ENCODE results near the gene GSS. TPM values are rescaled to one million over a fixed set of nuclear protein-coding genes. Genes with fewer than 3 reads are reported as not detected.

Gene GSS
- total RNA-seq, 2 experiments from 2014 or later, result 84.3 to 86.0 TPM

DNA sequence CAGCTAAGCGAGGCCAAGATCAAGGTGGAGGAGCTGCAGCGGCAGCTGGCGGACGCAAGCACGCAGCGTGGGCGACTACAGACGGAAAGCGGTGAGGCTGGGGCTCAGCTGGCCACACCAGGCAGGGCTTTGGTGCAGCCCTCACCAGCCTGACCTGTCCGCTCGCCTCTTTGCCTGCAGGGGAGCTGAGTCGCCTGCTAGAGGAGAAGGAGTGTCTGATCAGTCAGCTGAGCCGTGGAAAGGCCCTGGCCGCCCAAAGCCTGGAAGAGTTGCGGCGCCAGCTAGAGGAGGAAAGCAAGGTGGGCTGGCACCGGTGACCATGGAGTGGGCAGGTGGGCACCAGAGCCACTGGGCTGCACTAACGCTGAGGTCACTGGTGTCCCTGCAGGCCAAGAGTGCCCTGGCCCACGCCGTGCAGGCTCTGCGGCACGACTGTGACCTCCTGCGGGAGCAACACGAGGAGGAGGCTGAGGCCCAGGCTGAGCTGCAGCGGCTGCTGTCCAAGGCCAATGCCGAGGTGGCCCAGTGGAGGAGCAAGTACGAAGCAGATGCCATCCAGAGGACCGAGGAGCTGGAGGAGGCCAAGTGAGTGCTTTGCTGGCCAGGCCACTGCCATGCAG, 42.8 kb upstream of the GSS start:
- Mint-ChIP-seq H3K27me3 (ENCODE audit: low read depth) (no peaks in the 10 kb centered on the region), H3K4me1 (ENCODE audit: low read depth) (no peaks in the 10 kb centered on the region), H3K4me3 (no peak overlapping the region), H3K36me3 (ENCODE audit: low read depth) (peaks cover 13% of the 10 kb centered on the region), H3K27ac (no peak overlapping the region), H3K9me3 (no peaks in the 10 kb centered on the region)
- CTCF ChIA-PET, result interaction anchor here (1.0 kb wide), 1 partner anchor 124 kb away, joined by 3 read pairs; no protein-coding TSS in a partner anchor
- intact Hi-C loops (cut with micrococcal nuclease), result no loop called here
- DNase-seq, result no peak

DNA sequence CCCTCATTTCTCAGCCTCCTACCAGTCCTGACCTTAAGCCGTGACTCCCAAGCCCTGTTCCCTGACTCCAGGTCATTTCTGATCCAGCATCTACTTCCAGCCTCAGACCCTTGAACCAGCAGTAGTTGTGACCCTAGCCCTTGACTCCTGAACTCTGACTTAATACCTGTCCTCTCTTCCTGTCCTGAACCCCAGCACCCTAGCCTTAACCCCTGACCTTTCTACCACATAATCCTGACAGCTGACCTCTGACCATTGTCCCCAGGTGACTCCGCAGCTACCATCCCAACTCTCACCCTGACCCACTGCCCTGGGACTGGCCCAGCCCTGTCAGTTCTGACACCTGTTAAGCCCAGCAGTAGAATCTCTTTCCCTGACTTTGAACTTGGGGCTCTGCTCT, 42.2 kb upstream of the GSS start:
- no peaks in the 10 kb centered on the region for H3K9me3 Mint-ChIP-seq
- H3K4me3 Mint-ChIP-seq, result no peak overlapping the region
- H3K27ac Mint-ChIP-seq, result no peak overlapping the region
- CTCF ChIA-PET, result interaction anchor here (0.8 kb wide), 1 partner anchor 124 kb away, joined by 3 read pairs; no protein-coding TSS in a partner anchor
- H3K36me3 Mint-ChIP-seq (ENCODE audit: low read depth), result peaks cover 13% of the 10 kb centered on the region
- intact Hi-C loops (cut with micrococcal nuclease), result no loop called here
- H3K4me1 Mint-ChIP-seq (ENCODE audit: low read depth), result no peaks in the 10 kb centered on the region
- no peaks in the 10 kb centered on the region for H3K27me3 Mint-ChIP-seq (ENCODE audit: low read depth)
- no peak for DNase-seq

DNA sequence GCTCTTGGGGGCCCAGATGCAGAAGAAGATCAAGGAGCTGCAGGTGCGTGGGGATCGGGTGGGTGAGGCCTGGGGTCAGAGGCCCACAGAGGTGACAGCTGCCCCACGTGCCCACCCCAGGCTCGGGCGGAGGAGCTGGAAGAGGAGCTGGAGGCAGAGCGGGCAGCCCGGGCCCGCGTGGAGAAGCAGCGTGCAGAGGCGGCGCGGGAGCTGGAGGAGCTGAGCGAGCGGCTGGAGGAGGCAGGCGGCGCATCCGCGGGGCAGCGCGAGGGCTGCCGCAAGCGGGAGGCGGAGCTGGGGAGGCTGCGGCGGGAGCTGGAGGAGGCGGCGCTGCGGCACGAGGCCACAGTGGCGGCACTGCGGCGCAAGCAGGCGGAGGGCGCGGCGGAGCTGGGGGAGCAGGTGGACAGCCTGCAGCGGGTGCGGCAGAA, 41.5 kb upstream of the GSS start:
- H3K9me3 Mint-ChIP-seq, result no peaks in the 10 kb centered on the region

DNA sequence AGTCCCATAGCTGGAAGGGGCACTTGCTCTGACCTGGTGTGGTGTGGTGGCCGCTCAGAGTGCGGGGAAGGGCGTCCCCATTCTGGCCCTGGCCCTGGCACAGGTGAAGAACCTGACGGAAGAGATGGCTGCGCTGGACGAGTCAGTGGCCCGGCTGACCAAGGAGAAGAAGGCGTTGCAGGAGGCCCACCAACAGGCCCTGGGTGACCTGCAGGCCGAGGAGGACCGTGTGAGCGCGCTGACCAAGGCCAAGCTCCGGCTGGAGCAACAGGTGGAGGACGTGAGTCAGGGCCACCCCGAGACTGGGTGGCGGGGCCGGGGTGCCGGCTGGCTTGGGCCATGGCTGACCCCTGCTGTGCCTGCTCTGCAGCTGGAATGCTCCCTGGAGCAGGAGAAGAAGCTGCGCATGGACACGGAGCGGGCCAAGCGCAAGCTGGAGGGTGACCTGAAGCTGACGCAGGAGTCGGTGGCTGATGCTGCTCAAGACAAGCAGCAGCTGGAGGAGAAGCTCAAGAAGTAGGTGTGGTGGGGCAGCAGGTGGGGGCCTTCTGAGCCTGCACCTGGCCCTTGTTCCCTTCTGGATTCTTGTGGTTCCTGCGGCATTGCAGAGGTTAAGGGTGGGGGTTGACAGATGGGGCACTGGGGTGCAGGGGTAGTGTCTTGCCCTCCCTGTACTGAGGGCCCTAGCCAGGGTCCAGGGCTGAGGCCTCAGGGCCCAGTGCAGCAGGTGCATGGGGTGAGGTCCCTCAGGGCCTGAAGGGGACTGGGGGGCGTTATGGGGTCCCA, 40.8 kb upstream of the GSS start:
- CTCF ChIA-PET, result no interaction called here
- no peaks in the 10 kb centered on the region for H3K27me3 Mint-ChIP-seq (ENCODE audit: low read depth)
- H3K4me1 Mint-ChIP-seq (ENCODE audit: low read depth), result no peaks in the 10 kb centered on the region
- H3K36me3 Mint-ChIP-seq (ENCODE audit: low read depth), result peaks cover 13% of the 10 kb centered on the region
- no peaks in the 10 kb centered on the region for H3K9me3 Mint-ChIP-seq
- no peak for DNase-seq
- H3K27ac Mint-ChIP-seq, result no peak overlapping the region
- no peak overlapping the region for H3K4me3 Mint-ChIP-seq
- intact Hi-C loops (cut with micrococcal nuclease), result no loop called here

More for the DNA sequence above, 41.5 kb upstream of the GSS start:
- Mint-ChIP-seq H3K4me1 (ENCODE audit: low read depth) (no peaks in the 10 kb centered on the region), H3K27ac (no peak overlapping the region), H3K4me3 (no peak overlapping the region), H3K27me3 (ENCODE audit: low read depth) (no peaks in the 10 kb centered on the region), H3K36me3 (ENCODE audit: low read depth) (peaks cover 13% of the 10 kb centered on the region)
- CTCF ChIA-PET, result interaction anchor here (0.8 kb wide), 1 partner anchor 123 kb away, joined by 3 read pairs; no protein-coding TSS in a partner anchor
- intact Hi-C loops (cut with micrococcal nuclease), result no loop called here
- DNase-seq, result no peak

DNA sequence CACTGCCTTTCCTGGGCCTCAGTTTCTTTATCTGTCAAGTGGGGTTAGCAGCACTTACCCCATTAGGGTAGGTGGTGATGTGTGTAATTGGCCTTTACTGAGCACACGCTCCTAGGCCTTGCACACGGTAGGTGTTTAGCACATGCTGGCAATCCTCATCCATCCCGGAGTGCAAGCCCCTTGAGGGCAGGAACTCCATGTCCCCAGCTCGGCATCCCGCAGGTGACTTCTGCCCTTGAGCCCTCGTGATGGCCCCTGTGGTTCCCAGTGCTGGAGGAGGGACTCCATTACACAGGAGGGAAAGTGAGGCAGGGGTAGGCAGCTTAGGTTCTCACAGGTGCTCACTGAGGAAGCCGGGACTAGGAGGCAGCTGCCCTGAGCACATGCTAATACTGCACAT, 40.1 kb upstream of the GSS start:
- H3K36me3 Mint-ChIP-seq (ENCODE audit: low read depth), result peaks cover 13% of the 10 kb centered on the region
- H3K27me3 Mint-ChIP-seq (ENCODE audit: low read depth), result no peaks in the 10 kb centered on the region
- no peak overlapping the region for H3K4me3 Mint-ChIP-seq
- H3K9me3 Mint-ChIP-seq, result no peaks in the 10 kb centered on the region
- intact Hi-C loops (cut with micrococcal nuclease), result no loop called here
- no peaks in the 10 kb centered on the region for H3K4me1 Mint-ChIP-seq (ENCODE audit: low read depth)
- DNase-seq, result no peak
- CTCF ChIA-PET, result interaction anchor here (0.5 kb wide), 1 partner anchor 564 kb away, joined by 3 read pairs; no protein-coding TSS in a partner anchor
- no peak overlapping the region for H3K27ac Mint-ChIP-seq

DNA sequence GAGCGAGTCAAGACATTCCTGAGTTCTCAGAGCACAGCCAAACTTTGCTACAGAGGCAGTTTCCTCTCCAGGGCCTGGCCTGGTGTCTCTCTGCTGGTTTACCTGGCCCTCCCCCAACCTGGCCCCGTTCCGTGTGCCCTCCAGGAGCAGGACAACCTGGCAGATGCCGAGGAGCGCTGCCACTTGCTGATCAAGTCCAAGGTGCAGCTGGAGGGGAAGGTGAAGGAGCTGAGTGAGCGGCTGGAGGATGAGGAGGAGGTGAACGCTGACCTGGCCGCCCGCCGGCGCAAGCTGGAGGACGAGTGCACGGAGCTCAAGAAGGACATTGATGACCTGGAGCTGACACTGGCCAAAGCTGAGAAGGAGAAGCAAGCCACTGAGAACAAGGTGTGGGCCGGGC, 39.6 kb upstream of the GSS start:
- Mint-ChIP-seq H3K4me1 (ENCODE audit: low read depth) (no peaks in the 10 kb centered on the region), H3K36me3 (ENCODE audit: low read depth) (peaks cover 13% of the 10 kb centered on the region), H3K9me3 (no peaks in the 10 kb centered on the region), H3K4me3 (no peak overlapping the region), H3K27ac (no peak overlapping the region), H3K27me3 (ENCODE audit: low read depth) (no peaks in the 10 kb centered on the region)
- intact Hi-C loops (cut with micrococcal nuclease), result no loop called here
- no peak for DNase-seq
- CTCF ChIA-PET, result interaction anchor here (0.5 kb wide), 1 partner anchor 563 kb away, joined by 3 read pairs; no protein-coding TSS in a partner anchor

DNA sequence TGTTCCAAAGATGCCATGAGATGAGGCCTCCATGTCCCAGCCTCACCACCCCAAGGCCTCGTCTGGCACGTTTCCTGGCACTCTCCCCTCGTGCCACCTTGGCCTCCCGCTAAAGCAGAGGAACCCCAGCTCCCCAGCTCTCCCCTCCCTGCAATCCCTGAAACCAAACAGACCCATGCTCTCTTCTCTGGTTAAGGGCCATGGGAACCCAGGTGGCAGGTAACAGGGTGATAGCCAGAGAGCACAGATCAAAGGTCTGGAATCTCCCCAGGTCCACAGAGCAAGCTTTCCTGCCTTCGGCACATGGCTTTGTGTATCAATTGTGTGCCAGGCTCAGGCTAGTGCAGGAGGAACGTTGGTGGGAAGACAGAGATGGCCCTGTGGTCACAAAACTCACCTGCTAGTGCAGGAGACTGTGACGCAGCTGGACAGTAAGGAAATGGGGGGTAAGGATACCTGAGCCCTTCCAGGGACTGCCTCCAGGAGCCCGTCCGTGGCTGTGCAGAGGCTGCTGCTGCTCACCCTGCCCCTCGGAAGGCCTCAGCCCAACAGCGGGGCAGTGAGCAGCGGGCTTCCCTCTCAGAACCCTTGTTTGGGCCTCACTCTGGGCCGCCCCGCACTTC, 39.0 kb upstream of the GSS start:
- H3K27me3 Mint-ChIP-seq (ENCODE audit: low read depth), result no peaks in the 10 kb centered on the region
- H3K27ac Mint-ChIP-seq, result no peak overlapping the region
- no peaks in the 10 kb centered on the region for H3K4me1 Mint-ChIP-seq (ENCODE audit: low read depth)
- H3K36me3 Mint-ChIP-seq (ENCODE audit: low read depth), result peaks cover 13% of the 10 kb centered on the region
- CTCF ChIA-PET, result no interaction called here
- intact Hi-C loops (cut with micrococcal nuclease), result no loop called here
- no peaks in the 10 kb centered on the region for H3K9me3 Mint-ChIP-seq
- H3K4me3 Mint-ChIP-seq, result no peak overlapping the region
- no peak for DNase-seq

DNA sequence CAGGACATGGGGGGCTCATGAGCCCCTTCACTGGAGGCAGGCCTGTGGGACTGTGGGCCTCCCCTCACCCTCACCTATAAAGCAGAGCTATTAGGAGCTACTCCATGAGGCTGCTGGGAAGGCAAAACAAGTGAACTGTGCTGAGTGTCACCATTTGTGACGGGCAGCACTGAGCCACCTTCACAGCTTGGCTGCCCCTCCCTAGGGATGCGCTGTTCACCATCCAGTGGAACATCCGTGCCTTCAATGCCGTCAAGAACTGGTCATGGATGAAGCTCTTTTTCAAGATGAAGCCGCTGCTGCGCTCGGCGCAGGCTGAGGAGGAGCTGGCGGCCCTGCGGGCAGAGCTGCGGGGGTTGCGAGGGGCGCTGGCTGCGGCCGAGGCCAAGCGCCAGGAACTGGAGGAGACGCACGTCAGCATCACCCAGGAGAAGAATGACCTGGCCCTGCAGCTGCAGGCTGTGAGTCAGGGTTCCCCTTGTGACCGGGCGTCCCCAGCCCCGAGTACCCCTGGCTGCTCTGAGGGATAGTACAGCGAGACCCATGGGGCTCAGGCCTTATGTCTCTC, 38.4 kb upstream of the GSS start:
- no peak for DNase-seq
- H3K36me3 Mint-ChIP-seq (ENCODE audit: low read depth), result peaks cover 9% of the 10 kb centered on the region
- CTCF ChIA-PET, result no interaction called here
- no peaks in the 10 kb centered on the region for H3K4me1 Mint-ChIP-seq (ENCODE audit: low read depth)
- intact Hi-C loops (cut with micrococcal nuclease), result no loop called here
- H3K27me3 Mint-ChIP-seq (ENCODE audit: low read depth), result no peaks in the 10 kb centered on the region
- H3K4me3 Mint-ChIP-seq, result no peak overlapping the region
- H3K27ac Mint-ChIP-seq, result no peak overlapping the region
- H3K9me3 Mint-ChIP-seq, result no peaks in the 10 kb centered on the region

DNA sequence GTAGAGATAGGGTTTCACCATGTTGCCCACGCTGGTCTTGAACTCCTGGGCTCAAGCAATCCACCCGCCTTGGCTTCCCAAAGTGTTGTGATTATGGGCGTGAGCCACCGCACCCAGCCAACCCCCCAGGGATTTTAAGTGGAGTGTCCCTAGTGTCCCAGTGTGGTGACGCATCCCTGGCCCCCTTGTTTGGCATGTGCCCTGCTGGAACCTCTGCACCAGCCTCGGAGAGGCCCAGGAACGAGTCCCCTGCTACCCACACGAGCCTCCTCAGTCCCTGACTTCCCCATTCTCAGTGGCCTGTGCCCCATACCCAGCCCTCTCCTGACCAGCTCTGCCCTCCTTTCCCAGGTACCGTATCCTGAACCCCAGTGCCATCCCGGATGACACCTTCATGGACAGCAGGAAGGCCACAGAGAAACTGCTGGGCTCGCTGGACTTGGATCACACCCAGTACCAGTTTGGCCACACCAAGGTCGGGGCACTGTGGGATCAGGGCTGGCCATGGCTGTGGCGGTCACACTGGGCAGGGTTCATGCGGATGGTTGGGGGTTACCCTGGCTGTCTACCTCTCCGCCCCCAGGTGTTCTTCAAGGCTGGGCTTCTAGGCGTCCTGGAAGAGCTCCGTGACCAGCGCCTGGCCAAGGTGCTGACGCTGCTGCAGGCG, 37.3 kb upstream of the GSS start:
- Mint-ChIP-seq H3K36me3 (ENCODE audit: low read depth) (peaks cover 8% of the 10 kb centered on the region), H3K9me3 (no peaks in the 10 kb centered on the region), H3K27me3 (ENCODE audit: low read depth) (no peaks in the 10 kb centered on the region), H3K4me3 (no peak overlapping the region), H3K27ac (no peak overlapping the region), H3K4me1 (ENCODE audit: low read depth) (peaks cover 2% of the 10 kb centered on the region)
- no peak for DNase-seq
- CTCF ChIA-PET, result no interaction called here
- intact Hi-C loops (cut with micrococcal nuclease), result no loop called here

DNA sequence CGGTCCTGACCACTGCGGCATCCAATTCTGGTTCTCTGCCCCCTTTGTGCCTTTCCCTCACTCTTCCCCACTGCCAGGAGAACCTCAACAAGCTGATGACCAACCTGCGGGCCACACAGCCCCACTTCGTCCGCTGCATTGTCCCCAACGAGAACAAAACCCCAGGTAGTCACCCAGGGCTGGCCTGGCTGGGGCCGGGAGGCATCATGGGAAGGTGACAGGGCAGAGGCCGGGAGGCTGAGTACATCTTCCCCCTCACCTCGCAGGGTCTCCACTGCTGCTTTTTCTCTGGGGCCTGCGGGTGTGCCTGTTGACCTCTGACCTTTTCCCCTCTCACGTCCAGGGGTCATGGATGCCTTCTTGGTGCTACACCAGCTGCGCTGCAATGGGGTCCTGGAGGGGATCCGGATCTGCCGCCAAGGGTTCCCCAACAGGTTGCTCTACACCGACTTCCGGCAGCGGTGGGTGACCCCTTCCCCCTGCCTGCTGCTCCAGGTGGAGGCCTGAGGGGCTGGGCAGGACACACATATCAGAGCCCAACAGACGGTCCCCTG, 35.1 kb upstream of the GSS start:
- H3K27me3 Mint-ChIP-seq (ENCODE audit: low read depth), result no peaks in the 10 kb centered on the region
- CTCF ChIA-PET, result no interaction called here
- intact Hi-C loops (cut with micrococcal nuclease), result no loop called here
- peaks cover 2% of the 10 kb centered on the region for H3K4me1 Mint-ChIP-seq (ENCODE audit: low read depth)
- no peaks in the 10 kb centered on the region for H3K36me3 Mint-ChIP-seq (ENCODE audit: low read depth)
- H3K27ac Mint-ChIP-seq, result no peak overlapping the region
- H3K4me3 Mint-ChIP-seq, result no peak overlapping the region
- no peaks in the 10 kb centered on the region for H3K9me3 Mint-ChIP-seq
- DNase-seq, result no peak

DNA sequence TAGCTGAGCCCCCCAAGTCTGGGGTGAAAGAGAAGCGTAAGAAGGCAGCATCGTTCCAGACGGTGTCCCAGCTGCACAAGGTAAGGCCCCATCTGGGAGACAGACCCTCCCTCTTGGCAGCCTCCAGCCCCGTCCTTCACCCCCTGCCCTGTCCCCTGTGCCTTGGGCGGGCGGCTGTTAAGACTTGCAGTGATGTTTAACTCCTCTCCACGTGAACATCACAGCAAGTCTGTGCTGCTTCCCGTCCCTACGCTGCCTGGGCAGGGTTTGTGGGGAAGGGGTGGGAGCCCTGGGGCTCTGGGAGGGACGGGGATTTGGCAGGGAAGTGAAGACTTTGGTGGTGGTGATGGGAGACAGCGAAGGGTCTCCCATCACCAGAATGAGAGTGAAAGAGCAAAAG, 34.6 kb upstream of the GSS start:
- Mint-ChIP-seq H3K4me3 (no peak overlapping the region), H3K9me3 (no peaks in the 10 kb centered on the region), H3K27me3 (ENCODE audit: low read depth) (no peaks in the 10 kb centered on the region), H3K27ac (no peak overlapping the region), H3K4me1 (ENCODE audit: low read depth) (peaks cover 2% of the 10 kb centered on the region), H3K36me3 (ENCODE audit: low read depth) (no peaks in the 10 kb centered on the region)
- intact Hi-C loops (cut with micrococcal nuclease), result no loop called here
- CTCF ChIA-PET, result interaction anchor here (2.3 kb wide), 1 partner anchor 116 kb away, joined by 8 read pairs; the partner anchor contains the start of gene GGT7
- no peak for DNase-seq

DNA sequence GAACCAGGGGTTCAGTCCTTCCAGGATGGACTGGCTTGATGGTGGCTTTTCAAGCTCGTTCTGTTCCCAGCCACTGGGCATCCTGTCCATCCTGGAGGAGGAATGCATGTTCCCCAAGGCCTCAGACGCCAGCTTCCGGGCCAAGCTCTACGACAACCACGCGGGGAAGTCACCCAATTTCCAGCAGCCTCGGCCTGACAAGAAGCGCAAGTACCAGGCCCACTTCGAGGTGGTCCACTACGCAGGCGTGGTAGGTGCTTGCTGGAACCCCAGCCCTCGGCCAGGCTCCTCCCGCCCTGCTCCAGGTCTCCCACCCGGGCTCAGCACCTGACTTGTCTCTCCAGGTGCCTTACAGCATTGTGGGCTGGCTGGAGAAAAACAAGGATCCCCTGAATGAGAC, 34.1 kb upstream of the GSS start:
- Mint-ChIP-seq H3K9me3 (no peaks in the 10 kb centered on the region), H3K4me1 (ENCODE audit: low read depth) (peaks cover 2% of the 10 kb centered on the region), H3K27me3 (ENCODE audit: low read depth) (no peaks in the 10 kb centered on the region), H3K36me3 (ENCODE audit: low read depth) (no peaks in the 10 kb centered on the region), H3K4me3 (no peak overlapping the region), H3K27ac (no peak overlapping the region)
- intact Hi-C loops (cut with micrococcal nuclease), result no loop called here
- DNase-seq, result no peak
- CTCF ChIA-PET, result interaction anchor here (0.8 to 2.3 kb wide), 2 partner anchors 114 to 116 kb away, joined by 3 to 8 read pairs; partner anchors contain the start of gene GGT7
